Activated CD4-positive, alpha-beta T cell treated with anti-CD3 and anti-CD28 coated beads for 4 hours (primary cell): ENCODE data around the gene SLC25A40.
"Not testable (repeated sequence)": the region's sequence is repeated elsewhere in the genome, so short reads cannot be mapped to it uniquely, and the experiment has no call there.

ENCODE experiments used
- DNase-seq, 2 donors: peaks; one replicate each; pipeline ENCODE4 v3.0.0-alpha.2; 2020

SLC25A40 gene

GRCh38 chr7:87870471-87870870 is 5.7 kb downstream of the SLC25A40 start:
- DNase-seq, result no peak

- DNase-seq, result not testable (repeated sequence)
These were observed 9.6 kb downstream of the SLC25A40 start for GRCh38 chr7:87866533-87866932.

DNA sequence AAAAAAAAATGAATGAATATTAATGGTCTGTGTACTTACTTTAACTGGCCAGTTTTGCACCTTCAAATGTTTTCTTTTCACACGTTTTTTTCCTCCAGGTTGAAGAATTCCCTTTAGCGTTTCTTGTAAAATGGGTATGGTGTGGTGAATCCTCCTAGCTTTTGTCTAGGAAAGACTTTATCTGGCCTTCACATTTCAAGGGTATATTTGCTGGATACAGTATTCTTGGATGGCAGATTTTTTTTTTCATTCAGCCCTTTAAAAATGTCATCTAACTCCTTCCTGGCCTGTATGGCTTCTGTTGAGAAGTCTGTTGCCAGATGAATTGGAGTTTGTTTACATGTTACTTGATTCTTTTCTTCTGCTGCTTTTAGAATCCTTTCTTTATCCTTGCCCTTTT is 10.1 kb downstream of the SLC25A40 start:
- no peak for DNase-seq

- no peak for DNase-seq
These were observed 17.6 kb downstream of the SLC25A40 start for GRCh38 chr7:87858417-87859100.

- no peak for DNase-seq
These were observed 22.8 kb downstream of the SLC25A40 start for GRCh38 chr7:87853237-87853864.

GRCh38 chr7:87852306-87852705 is 23.9 kb downstream of the SLC25A40 start:
- DNase-seq, result no peak

DNA sequence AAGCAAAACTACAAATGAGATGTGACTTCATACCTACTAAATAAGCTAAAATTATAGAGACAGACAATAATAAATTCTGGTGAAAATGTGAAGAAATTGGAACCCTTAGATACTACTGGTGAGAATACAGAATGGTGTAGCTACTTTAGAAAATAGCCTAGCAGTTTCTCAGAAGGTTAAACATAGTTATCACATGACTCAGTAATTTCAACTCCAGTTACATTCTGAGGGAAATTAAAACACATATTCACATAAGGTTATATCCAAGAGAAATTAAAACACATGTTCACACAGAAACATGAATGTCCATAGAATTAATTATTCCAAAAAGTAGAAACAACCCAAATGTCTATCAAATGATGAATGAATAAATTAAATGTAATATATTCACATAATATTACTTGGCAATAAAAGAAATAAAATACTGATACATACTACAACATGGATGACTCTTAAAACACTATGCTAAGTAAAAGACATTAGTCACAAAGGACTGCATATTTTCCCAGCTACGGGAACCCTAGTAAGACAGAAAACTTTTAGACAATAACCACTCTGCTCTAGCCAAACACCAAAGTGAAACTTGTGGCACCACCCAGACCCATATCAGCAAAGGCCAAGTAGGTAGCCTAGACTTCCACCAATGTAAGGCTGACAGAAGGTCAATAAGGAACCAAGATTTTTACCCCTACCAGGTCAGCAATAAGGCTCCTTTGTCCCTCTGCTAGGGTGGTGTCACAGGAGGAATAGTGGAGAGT is 25.1 kb downstream of the SLC25A40 start:
- DNase-seq, result no peak

DNA sequence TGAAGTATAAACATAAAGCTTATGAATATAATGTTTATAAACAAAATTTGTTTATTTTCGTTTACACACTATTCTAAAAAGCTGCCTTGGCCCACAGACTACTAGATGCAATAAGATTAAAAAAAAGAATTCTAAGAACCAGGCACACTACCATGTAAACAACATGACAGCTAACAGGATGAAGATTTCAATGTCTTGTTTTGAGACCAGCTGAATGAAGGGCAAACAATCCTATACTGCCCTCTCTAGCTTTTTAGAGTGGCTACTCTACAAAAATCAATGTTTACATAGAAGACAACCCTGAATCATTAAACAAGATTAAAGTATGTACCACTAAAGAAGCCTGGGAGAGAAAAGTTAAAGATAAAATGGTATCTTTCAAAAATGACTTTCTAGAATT is 38.6 kb downstream of the SLC25A40 start:
- DNase-seq, result no peak

GRCh38 chr7:87833130-87833529 is 43.0 kb downstream of the SLC25A40 start:
- no peak for DNase-seq

DNA sequence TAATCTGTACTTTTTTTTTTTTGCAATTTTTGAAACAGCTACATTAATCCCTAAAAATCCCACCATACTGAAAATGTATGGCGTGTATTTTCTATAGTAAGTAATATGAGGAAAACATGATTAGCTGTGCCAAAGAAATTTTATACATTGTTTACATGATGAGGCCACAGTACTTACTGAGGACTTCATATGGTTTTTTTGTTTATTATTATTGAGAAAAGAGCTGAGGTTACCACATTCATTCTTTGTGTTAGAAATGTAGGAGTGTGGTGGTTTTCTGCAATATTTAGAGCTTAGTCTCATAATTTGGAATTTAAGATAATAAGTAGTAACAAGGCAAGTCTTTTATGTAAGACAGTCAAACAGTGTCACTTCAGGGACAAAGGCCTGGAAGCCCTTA is 45.1 kb downstream of the SLC25A40 start:
- no peak for DNase-seq

GRCh38 chr7:87828383-87828782 is 47.8 kb downstream of the SLC25A40 start:
- not testable (repeated sequence) for DNase-seq

- not testable (repeated sequence) for DNase-seq
These were observed 50.8 kb downstream of the SLC25A40 start for GRCh38 chr7:87825369-87825768.

DNA sequence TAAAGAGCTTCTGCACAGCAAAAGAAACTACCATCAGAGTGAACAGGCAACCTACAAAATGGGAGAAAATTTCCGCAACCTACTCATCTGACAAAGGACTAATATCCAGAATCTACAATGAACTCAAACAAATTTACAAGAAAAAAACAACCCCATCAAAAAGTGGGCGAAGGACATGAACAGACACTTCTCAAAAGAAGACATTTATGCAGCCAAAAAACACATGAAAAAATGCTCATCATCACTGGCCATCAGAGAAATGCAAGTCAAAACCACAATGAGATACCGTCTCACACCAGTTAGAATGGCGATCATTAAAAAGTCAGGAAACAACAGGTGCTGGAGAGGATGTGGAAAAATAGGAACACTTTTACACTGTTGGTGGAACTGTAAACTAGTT is 54.1 kb downstream of the SLC25A40 start:
- DNase-seq, result not testable (repeated sequence)

DNA sequence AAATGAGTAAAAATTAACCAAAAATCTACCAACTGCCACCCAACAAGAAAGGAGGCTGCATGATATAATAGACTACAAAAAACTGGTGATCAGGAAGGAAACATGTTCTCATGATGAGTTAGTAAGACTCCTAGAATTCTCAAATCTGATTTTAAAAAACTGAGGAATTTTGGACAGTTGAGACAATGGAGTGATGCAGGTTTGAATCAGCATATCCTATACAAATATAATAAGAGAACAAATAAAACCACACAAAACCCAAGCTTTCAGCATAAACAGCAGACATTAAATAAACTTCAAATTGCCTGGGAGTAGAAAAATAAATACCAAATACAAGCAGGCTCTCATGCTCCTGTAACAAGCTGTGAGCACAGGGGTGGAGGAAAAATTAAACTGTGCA is 57.8 kb downstream of the SLC25A40 start:
- no peak for DNase-seq

- no peak for DNase-seq
These were observed 59.8 kb downstream of the SLC25A40 start for GRCh38 chr7:87816389-87816788.

- no peak for DNase-seq
These were observed 65.4 kb downstream of the SLC25A40 start for GRCh38 chr7:87810726-87811125.

- DNase-seq, result no peak
These were observed 66.0 kb downstream of the SLC25A40 start for GRCh38 chr7:87810130-87810529.

- DNase-seq, result no peak
These were observed 70.0 kb downstream of the SLC25A40 start for GRCh38 chr7:87806150-87806549.

DNA sequence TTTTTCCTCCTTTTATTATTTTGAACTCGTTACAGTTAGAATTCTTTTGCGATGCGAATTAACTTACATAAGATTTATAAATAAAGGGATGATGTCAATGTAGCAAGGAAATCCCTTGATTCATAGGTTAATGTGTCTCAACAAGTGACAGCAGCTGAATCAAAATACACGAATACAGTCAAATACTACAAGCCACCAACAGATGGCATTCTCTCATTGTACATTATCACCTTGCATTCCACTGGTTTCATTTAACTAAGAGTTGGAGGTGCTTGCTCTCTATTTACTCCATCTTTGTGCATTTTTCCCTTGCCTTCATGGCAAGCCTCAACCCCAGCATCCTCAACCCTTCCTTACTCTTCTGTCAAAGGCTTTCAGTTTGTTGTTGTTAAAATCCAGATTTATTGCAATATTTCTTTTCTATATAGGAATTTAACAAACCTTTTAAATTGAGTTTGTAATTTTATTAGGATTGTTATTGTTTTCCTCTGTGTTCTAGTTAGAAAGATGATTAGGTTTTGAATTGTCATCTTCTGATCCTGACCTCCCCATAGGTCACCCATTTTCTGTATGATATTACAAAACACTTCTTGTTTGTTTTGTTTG is 78.3 kb downstream of the SLC25A40 start:
- no peak for DNase-seq

DNA sequence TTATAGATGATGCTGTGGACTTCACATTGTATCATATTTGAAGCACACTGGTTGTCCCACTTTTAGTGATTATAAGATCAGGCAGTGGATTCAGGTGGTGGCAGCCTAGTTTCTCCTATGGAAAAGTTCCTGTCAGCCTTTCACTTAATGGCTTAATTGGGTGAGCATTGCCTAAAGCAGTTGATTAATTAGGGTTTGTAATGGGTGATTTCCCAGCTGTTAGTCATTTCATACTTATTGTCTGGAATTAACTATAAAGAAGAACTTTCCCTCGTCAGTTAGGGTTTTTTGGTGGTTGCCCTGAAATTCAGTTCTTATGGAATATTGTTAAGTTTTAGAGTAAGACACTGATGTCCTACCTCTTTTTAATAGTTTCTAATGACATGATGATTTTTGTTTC is 78.8 kb downstream of the SLC25A40 start:
- DNase-seq, result no peak

GRCh38 chr7:87785368-87785995 is 90.7 kb downstream of the SLC25A40 start:
- no peak for DNase-seq

DNA sequence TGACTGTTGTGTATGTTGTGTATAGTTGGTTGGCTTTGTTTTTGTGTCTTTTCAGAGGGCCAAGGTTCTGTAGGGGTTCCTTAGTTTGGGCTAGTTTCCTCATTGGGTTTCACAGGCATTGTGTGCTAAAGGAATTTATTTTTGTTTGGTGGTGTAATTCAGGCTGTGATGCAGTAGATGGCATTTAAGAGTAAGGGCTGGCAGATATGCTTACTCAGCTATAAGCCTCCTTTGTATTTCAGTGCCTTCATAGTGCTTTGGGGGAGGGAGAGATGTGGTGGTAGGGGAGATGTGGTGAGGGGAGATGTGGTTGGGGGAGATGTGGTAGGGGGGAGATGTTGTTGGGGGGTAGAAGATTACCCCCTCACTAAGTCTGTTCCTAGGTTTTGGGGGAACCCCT is 91.7 kb downstream of the SLC25A40 start:
- DNase-seq, result no peak
